Cardiac septum (tissue), 1 donor: ENCODE results near the gene MTCH1. TPM values are rescaled to one million over a fixed set of nuclear protein-coding genes. Genes with fewer than 3 reads are reported as not detected.
A peak's percentile ranks its signal among the peaks of the same experiment; 100 is the strongest.

Experiments used
- DNase-seq: peaks from one replicate; pipeline ENCODE4 v3.0.0-alpha.2; 2020; ENCODE audit warnings: low spot score
- intact Hi-C: fragments of 100-400 bp; cut with DNase I; formaldehyde crosslinking; loops from one replicate; pipeline ENCODE4 v1.14.0; 2022
- total RNA-seq: library from RNA; stranded (reverse); fragmentation: NEBNext Ultra II Directional; extraction: Animal tissue kit (Norgen Biotek cat#: 25700); gene quantifications from one replicate; pipeline ENCODE4 v1.2.1, GENCODE V29; 2021
- donor health status: DM: no; HTN: no; CAD: no.

The MTCH1 gene
- total RNA-seq, 1 donor from 2014 or later, result 139 TPM

DNA sequence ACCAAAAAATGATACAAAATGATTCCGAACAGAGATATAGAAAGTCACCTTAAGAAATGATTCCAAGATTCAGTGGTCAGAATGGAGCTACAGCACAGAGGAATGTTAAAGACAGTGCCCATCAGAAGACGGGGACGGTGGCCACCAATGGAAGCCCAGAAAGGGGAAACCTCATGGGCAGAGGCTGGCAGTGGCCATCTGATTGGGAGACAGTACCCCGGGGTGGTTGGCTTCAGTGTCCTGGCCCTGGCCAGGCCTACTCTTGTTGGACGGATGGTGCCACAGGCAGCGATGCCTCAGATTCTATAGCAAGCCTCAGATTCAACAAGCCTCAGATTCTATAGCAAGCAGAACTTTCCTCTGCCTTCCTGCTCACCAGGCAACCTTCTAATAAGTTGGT lies 48.1 kb downstream of the MTCH1 start:
- peak; percentile 15 for DNase-seq
- intact Hi-C loops, result no loop called here

- peak; percentile 7 for DNase-seq
- intact Hi-C loops, result no loop called here
Observed at GRCh38 chr6:36936824-36937223, 49.2 kb downstream of the MTCH1 start.

- intact Hi-C loops, result no loop called here
- no peak for DNase-seq
Observed at GRCh38 chr6:36934901-36935300, 51.1 kb downstream of the MTCH1 start.

GRCh38 chr6:36933519-36933918 lies 52.5 kb downstream of the MTCH1 start:
- DNase-seq, result no peak
- intact Hi-C loops, result no loop called here

- no peak for DNase-seq
- intact Hi-C loops, result no loop called here
Observed at GRCh38 chr6:36933102-36933501, 52.9 kb downstream of the MTCH1 start.

DNA sequence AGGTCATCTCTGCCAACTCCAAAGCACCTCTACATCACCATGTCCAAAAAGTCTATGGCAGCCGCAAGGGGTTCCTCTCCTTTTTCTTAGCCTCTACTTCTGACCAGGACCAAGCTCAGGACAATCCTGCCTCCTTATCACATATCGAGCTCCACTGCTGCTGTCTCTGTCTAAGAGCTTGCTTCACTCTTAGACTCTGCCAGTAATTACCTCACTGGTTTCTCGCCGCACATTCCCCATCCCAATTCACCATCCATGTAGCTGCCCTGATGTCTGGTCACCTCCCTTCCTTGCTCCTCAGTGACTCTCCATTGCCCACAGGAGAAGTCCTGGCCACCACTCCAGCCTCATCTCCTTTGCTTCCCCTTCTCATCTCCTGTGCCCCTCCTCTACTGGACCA lies 55.5 kb downstream of the MTCH1 start:
- intact Hi-C loops, result no loop called here
- DNase-seq, result no peak

- DNase-seq, result no peak
- intact Hi-C loops, result no loop called here
Observed at GRCh38 chr6:36929607-36930006, 56.4 kb downstream of the MTCH1 start.

DNA sequence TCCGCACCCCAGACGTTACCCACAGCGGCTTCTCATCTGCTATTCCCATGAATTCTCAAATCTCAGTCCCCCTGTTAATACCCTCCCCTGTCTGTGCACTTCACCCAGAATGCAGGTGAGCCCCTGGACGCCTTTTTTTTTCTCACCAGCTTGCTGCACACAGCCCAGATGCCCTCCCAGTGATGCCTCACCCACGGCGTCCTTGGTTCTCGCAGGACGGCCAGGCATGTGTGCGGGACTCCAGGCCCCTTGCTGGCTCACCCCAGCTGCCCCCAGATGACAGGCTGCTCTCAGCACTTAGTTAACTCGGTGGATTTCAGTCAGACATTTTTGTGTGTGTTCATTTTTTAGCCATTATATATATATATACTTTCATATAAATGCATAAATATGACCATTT lies 56.8 kb downstream of the MTCH1 start:
- intact Hi-C loops, result no loop called here
- no peak for DNase-seq

GRCh38 chr6:36928547-36928918 lies 57.5 kb downstream of the MTCH1 start:
- intact Hi-C loops, result no loop called here
- no peak for DNase-seq

- intact Hi-C loops, result no loop called here
- no peak for DNase-seq
Observed at GRCh38 chr6:36927691-36928546, 58.1 kb downstream of the MTCH1 start.

- no peak for DNase-seq
- intact Hi-C loops, result no loop called here
Observed at GRCh38 chr6:36926708-36927513, 59.1 kb downstream of the MTCH1 start.

DNA sequence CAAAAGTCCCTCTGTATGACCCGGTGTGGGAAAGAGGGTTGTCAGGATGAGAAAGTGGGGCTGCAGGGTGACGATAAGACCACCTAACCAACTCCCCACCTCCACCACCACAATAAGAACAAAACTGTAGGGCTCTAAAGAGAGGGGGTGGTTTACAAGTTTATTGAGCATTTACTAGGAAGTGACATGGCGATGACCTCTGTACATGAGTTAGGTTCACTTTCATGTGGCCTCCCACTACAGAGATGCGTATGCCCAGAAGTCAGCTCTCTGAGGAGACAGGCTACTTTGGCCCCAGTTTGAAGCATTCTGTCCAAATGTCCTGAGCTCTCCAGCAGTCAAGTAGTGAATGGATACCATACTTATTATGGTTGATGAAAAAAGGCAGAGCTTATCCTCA lies 60.2 kb downstream of the MTCH1 start:
- DNase-seq, result no peak
- intact Hi-C loops, result no loop called here

- intact Hi-C loops, result no loop called here
- DNase-seq, result no peak
Observed at GRCh38 chr6:36924778-36925374, 61.1 kb downstream of the MTCH1 start.

- DNase-seq, result no peak
- intact Hi-C loops, result no loop called here
Observed at GRCh38 chr6:36924131-36924530, 61.9 kb downstream of the MTCH1 start.

DNA sequence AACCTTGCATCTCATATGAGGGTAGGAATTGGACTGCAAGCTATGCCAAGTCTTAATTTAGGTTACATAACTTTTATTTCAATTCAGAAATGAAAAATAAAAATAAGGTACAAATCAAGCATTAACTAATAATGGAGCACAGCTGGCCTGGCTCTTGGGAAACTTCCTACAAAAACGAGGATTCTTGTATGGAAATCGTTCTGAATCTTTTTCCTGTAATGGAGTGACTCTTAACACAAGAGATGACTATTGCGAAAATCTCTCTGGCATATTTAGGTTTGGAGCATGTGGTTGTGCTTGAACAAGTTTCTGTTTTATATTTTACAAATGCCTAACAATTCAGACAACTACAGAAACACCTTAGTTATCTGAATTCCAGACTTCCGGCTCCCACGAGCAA lies 65.5 kb downstream of the MTCH1 start:
- DNase-seq, result no peak
- intact Hi-C loops, result no loop called here

DNA sequence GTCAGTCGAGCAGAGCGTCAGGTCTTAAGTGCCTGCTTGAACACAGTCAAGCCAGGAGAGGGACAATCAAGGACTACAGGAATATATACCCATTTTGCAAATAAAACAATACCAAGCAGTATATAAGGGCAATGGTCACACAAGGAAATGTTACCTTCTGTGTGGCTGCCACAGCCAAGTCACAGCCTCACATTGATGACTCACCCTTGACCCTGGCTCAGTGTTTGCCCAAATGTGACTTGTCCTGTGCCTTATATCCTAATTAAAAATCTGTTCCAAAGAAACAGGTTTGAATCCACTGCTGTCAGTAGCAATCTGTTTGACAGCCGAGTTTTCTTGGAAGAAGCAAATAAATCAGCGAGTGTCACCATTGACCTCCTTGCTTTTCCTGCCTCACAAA lies 65.9 kb downstream of the MTCH1 start:
- DNase-seq, result no peak
- intact Hi-C loops, result no loop called here

Other genes starting within 250 kb of the MTCH1 start
- gene CPNE5, start 146.8 kb downstream of the MTCH1 start, total RNA-seq, result 6.7 TPM
- 24.9 TPM for gene PPIL1, start 111.4 kb downstream of the MTCH1 start, total RNA-seq
- gene C6orf89, start 100.2 kb downstream of the MTCH1 start, total RNA-seq, result 49.2 TPM
- 11.9 TPM for gene PI16, start 31.5 kb downstream of the MTCH1 start, total RNA-seq
- gene FGD2, start 19.5 kb upstream of the MTCH1 start, total RNA-seq, result 2.3 TPM
- 16.6 TPM for gene PIM1, start 184.0 kb upstream of the MTCH1 start, total RNA-seq